ENCODE data around the gene FRMD5. TPM values are rescaled to one million over a fixed set of nuclear protein-coding genes. Genes with fewer than 3 reads are reported as not detected.

FRMD5 gene
- total RNA-seq, 2 donors from 2014 or later = 3.6 to 7.0 TPM

GRCh38 chr15:44125879-44126278 is 69.2 kb downstream of the FRMD5 start:
- Mint-ChIP-seq H3K4me3 (no peak overlapping the region), H3K27ac (no peak overlapping the region), H3K4me1 (no peaks in the 10 kb centered on the region), H3K9me3 (no peaks in the 10 kb centered on the region), H3K27me3 (ENCODE audit: insufficient read depth) (no peaks in the 10 kb centered on the region), H3K36me3 (ENCODE audit: low read depth) (no peaks in the 10 kb centered on the region)
- no peaks in the 10 kb centered on the region for H3K27me3 ChIP-seq (ENCODE audit: control insufficient read depth, insufficient read depth, low read length, poor library complexity, severe bottlenecking)
- H3K36me3 ChIP-seq (ENCODE audit: control insufficient read depth, insufficient read depth, low read length) = no peaks in the 10 kb centered on the region
- 93% methylated on average over 2 of the region's 2 CpGs; no CpG with 5 or more reads in 1 of the 2 experiments for WGBS, 2 experiments (ENCODE audit: insufficient coverage in 1 of 2, insufficient read length in 1 of 2)
- no peak for TF ChIP-seq CTCF (conservative IDR thresholded peaks at IDR 0.05)
- no peak overlapping the region for H3K9ac ChIP-seq (ENCODE audit: extremely low read depth, low read length, poor library complexity, severe bottlenecking)
- H3K27ac ChIP-seq (ENCODE audit: low read depth, low read length) = no peak overlapping the region
- H3K4me3 ChIP-seq (ENCODE audit: low read length) = no peak overlapping the region
- DNase-seq = no peak
- no peaks in the 10 kb centered on the region for H3K4me1 ChIP-seq (ENCODE audit: control insufficient read depth, insufficient read depth, low read length)
- H3K9me3 ChIP-seq (ENCODE audit: control insufficient read depth, low read length) = no peaks in the 10 kb centered on the region

GRCh38 chr15:44102675-44103254 is 92.3 kb downstream of the FRMD5 start:
- no peak overlapping the region for H3K4me3 ChIP-seq (ENCODE audit: low read length)
- Mint-ChIP-seq H3K4me1 (peaks cover 9% of the 10 kb centered on the region), H3K27me3 (ENCODE audit: insufficient read depth) (no peaks in the 10 kb centered on the region), H3K4me3 (no peak overlapping the region), H3K36me3 (ENCODE audit: low read depth) (no peaks in the 10 kb centered on the region), H3K9me3 (no peaks in the 10 kb centered on the region), H3K27ac (no peak overlapping the region)
- DNase-seq = no peak
- no peaks in the 10 kb centered on the region for H3K4me1 ChIP-seq (ENCODE audit: control insufficient read depth, insufficient read depth, low read length)
- no peak overlapping the region for H3K9ac ChIP-seq (ENCODE audit: extremely low read depth, low read length, poor library complexity, severe bottlenecking)
- H3K27ac ChIP-seq (ENCODE audit: low read depth, low read length) = peak overlapping the region; percentile 93
- TF ChIP-seq CTCF (conservative IDR thresholded peaks at IDR 0.05) = no peak
- no peaks in the 10 kb centered on the region for H3K9me3 ChIP-seq (ENCODE audit: control insufficient read depth, low read length)
- H3K36me3 ChIP-seq (ENCODE audit: control insufficient read depth, insufficient read depth, low read length) = no peaks in the 10 kb centered on the region
- no peaks in the 10 kb centered on the region for H3K27me3 ChIP-seq (ENCODE audit: control insufficient read depth, insufficient read depth, low read length, poor library complexity, severe bottlenecking)

- TF ChIP-seq CTCF (conservative IDR thresholded peaks at IDR 0.05) = no peak
Measured at GRCh38 chr15:44101944-44102343, 93.1 kb downstream of the FRMD5 start.

More at GRCh38 chr15:44101944-44102343, 93.1 kb downstream of the FRMD5 start:
- Histone ChIP-seq H3K27me3 (ENCODE audit: control insufficient read depth, insufficient read depth, low read length, poor library complexity, severe bottlenecking) (no peaks in the 10 kb centered on the region), H3K9me3 (ENCODE audit: control insufficient read depth, low read length) (no peaks in the 10 kb centered on the region), H3K4me1 (ENCODE audit: control insufficient read depth, insufficient read depth, low read length) (no peaks in the 10 kb centered on the region), H3K27ac (ENCODE audit: low read depth, low read length) (peak overlapping the region; percentile 93), H3K9ac (ENCODE audit: extremely low read depth, low read length, poor library complexity, severe bottlenecking) (no peak overlapping the region), H3K36me3 (ENCODE audit: control insufficient read depth, insufficient read depth, low read length) (no peaks in the 10 kb centered on the region), H3K4me3 (ENCODE audit: low read length) (no peak overlapping the region)
- H3K4me1 Mint-ChIP-seq = peaks cover 5% of the 10 kb centered on the region
- WGBS, 2 experiments (ENCODE audit: insufficient coverage in 1 of 2, insufficient read length in 1 of 2) = 95% methylated on average over 1 of the region's 1 CpG; no CpG with 5 or more reads in 1 of the 2 experiments
- no peaks in the 10 kb centered on the region for H3K9me3 Mint-ChIP-seq
- no peaks in the 10 kb centered on the region for H3K27me3 Mint-ChIP-seq (ENCODE audit: insufficient read depth)
- no peak for DNase-seq
- no peaks in the 10 kb centered on the region for H3K36me3 Mint-ChIP-seq (ENCODE audit: low read depth)
- no peak overlapping the region for H3K4me3 Mint-ChIP-seq
- H3K27ac Mint-ChIP-seq = no peak overlapping the region

Data from endodermal cell (in vitro differentiated cells).